ENCODE measurements around the gene RPS24.
"Not testable (repeated sequence)": the region's sequence is repeated elsewhere in the genome, so short reads cannot be mapped to it uniquely, and the experiment has no call there.

Gene RPS24

DNA sequence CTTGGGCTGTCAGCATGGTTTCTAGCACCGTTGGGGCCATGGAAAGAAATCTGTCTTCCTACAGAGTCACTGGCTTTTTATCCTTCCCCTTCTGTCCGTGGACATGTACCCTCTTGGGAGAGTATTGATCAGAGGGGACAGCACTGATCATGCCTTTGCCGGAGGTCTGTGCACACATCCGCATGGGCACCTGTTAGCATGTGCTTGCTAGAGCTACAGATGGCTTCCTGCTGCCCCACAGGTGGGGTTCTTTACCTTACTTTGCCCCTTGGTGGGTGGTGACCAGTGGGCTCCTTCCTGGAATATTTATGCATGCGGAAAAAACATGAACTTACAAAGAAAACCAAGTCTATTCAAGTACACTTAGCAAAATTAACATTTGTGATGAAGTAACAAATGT is 24.9 kb downstream of the RPS24 start:
- DNase-seq, result no peak

DNA sequence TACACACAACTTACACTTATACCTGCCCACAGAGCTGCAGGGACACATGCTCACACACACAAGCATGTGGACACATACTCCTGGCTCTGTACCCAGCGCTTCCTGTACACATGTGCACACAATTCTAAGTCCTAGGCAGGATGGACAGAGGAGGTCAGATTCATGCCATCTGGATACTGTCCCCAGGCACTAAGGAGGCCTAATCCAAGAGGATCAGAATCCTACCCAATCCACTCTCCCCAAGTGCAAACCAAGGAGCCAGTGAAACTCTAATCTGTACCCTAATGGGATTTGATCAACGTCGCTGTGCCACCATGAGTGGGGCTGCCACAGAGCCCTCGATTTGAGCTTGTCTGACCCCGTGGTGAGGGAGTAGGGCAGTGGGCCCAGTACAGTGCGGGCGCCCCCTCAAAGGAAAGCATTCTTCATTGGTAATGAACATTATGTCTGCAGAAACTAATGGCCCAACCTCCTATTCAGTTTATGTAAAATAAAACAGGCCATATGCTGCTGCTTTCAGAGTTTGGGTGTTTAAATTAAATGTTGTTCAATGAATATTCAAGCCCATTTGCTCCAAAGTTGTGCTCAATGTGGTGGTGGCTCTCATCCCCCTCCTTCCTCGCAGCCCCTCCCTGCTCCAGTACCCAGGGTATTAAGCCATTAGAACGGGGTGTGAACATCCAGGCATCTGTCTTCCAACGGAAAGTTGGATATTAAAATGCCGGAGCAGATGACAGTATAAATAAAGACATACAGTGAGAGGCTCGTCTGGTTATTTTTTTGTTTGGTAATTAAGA is 26.4 kb downstream of the RPS24 start:
- DNase-seq, result no peak

DNA sequence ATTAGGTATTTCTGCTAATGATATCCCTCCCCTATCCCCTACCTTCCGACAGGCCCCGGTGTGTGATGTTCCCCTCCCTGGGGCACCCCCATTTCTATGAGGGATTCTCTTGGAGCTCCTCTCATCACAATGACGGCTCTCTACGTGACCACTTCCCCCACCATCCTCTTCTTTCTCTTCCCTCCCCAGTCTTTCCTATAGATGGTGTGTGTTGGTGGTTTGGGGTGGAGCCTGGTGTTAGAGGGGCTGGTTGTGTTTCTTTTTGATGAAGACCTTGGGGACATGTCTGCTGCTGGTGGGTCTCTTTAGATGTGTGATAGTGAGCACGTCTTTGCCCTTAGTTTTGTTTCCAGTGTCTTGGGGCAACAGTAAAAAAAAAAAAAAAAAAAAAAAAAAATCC is 28.6 kb downstream of the RPS24 start:
- DNase-seq, result no peak

DNA sequence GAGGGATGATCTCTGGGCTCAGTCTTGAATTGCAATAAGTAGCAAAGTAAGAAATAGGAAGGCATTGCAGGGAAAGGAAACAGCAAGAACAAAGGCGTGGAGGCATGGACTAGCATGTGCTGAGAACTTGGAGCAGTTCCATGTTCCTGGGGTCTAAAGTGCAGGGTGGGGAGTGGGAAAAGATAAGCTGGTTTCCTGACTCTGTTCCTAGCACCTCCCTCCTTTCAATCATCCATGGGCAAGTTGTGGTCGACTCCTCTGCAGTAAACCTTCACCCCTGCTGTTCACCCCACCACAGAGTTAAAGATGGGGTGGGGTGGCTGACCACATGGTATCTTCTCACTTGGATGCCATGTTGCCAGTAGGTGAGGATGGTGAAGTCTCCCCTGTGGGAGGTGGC is 29.6 kb downstream of the RPS24 start:
- no peak for DNase-seq

DNA sequence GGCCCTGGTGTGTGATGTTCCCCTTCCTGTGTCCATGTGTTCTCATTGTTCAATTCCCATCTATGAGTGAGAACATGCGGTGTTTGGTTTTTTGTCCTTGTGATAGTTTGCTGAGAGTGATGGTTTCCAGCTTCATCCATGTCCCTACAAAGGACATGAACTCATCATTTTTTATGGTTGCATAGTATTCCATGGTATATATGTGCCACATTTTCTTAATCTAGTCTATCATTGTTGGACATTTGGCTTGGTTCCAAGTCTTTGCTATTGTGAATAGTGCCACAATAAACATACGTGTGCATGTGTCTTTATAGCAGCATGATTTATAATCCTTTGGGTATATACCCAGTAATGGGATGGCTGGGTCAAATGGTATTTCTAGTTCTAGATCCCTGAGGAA is 31.3 kb downstream of the RPS24 start:
- not testable (repeated sequence) for DNase-seq

DNA sequence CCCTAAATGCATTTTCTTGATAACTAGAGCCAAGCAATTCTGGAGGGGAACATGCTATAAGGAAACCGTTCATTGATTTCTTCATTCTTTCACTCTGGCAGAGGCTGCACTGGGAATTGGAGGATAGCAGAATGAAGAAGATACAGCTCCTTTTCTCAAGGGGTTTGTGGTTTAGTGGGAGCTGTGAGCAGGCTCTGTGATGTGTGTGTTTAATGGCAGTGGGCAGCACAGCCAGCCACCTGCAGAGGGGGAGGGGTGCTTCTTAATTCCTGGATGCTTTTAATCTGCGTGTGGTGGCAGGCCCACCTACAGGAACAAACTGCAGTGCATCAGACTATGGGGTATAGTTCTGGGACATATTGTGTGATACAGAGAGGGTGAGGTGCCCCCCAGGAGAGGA is 31.9 kb downstream of the RPS24 start:
- DNase-seq, result no peak

DNA sequence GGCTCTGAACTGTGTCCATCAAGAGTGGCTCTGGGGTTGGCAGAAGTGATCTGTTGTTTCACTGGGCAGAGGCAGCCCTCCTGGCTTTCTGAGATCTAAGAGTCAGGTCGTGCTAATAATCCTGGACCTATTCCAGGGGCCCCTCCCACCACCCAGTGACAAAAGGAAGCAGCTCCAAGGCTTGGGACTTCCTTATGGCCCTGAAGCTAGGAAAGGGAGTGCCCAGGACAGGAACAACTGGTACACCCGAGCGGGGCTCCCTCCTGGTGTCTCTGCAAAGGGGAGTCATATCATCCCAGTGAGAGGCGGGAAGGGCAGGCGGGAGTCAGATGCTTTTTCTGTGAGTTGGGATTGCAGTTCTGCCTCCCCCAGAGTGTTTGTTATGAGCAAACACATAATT is 32.3 kb downstream of the RPS24 start:
- DNase-seq, result no peak

DNA sequence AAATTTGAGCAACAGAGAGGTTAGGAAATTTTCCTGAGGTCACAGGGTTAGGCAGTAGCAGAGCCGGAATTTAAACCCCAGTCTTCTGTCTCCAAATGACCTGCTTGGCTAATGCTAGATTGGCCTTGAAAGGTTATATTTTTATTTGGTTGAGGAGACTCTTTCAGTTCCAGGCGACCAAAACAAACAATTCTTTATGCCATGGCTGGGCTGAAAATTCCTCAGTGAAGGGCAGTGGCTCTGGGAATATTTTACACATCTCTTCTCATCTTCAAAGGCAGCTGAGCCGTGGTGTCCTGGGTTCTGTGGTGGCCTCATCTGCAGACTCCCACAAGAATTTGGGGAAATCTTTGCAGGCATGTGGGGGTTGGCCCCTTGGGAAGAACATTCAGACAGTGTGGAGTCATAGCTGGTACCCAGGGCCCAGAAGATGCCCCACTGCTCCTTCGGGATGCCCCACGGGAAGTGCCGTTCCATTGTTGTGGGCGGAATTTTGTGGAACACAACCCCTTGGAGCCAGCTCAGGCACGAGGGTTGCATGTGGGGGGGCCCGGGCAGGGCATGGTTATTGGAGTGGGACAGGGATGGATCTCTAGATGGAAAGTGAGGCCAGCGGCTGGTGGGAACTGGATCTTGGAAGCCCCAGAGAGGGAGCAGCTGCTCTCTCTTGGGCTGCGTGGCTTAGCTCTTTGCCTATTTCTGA is 33.2 kb downstream of the RPS24 start:
- DNase-seq, result no peak

DNA sequence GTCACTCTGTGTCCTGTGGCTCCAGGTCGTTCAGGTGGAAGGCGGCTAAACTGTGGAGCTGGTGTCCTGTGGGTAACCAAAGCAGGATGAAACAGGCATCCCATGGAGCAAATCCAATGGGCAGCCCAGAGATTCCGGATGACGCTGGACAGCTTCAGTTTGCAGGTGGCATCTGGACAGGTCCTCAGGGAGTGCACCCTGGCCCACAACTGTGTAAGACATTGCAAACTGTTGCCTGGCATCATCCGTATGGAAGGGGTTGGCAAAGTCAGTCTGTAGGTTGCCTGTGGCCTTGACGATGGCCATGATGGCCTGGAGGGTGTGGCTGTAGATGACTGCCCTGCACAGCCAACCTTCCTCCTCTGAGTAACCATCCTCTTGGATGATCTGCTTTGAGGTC is 35.5 kb downstream of the RPS24 start:
- DNase-seq, result no peak

DNA sequence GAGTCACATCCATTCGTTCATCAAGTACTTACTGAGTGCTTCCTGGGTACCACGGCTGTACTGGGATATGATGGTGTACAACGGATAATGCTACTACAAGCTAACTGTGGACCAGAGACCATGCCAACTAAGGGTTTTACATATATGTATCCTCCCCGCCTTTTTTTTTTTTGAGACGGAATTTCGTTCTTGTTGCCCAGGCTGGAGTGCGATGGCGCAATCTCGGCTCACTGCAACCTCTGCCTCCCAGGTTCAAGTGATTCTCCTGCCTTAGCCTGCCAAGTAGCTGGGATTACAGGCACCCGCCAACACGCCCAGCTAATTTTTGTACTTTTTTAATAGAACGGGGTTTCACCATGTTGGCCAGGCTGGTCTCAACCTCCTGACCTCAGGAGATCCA is 36.4 kb downstream of the RPS24 start:
- not testable (repeated sequence) for DNase-seq

DNA sequence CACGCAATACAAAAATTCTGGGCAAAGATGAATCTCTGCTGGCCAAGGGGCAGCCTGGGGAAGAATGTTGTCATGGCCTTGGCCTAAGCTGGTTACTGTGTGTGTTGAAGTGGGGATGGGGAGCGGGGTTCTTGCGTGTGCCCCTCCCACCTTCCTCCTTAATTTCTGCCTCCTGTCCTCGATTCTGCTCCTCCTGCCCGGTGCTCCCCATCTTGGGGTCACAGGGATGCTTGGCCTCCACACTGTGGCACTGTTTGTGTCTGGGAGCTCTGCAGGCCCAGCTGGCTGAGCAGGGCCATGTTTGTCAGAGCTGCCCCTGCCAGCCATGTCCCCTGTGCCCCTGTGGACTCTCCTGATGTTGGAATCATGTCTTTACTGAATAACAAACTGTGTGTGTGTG is 37.1 kb downstream of the RPS24 start:
- DNase-seq, result no peak

DNA sequence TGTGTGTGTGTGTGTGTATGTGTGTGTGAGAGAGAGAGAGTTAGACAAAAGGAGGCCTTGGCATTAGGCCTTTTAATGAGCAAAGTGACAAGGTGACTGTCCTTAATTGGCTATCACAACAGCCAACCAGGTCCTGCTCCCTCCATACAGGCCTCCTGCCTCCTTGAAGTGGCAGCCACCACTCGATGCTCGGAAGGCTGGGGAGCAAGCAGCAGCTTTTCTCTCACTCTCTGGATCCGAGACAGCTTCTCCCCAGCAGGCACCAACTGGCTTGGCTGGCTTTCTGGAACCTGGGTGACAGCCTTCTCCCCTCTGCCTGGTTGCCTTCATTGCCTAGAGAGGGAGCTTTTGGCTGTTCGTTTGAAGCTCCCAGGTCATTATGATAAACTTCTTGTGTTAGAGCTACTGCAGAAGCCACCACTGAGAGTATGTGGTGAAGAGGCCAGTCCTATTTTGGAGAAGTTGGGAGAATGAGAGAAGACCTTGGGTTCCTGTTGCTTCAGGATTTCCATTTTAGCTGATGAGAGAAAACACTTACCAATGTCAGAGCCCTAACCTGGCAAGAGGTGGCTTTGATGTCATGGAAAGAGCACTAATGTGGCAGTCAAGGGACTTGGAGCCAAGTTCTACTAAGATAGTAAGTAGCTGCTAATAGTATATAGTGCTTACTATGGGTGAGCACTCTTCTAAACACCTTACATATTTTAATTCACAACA is 37.6 kb downstream of the RPS24 start:
- DNase-seq, result no peak

DNA sequence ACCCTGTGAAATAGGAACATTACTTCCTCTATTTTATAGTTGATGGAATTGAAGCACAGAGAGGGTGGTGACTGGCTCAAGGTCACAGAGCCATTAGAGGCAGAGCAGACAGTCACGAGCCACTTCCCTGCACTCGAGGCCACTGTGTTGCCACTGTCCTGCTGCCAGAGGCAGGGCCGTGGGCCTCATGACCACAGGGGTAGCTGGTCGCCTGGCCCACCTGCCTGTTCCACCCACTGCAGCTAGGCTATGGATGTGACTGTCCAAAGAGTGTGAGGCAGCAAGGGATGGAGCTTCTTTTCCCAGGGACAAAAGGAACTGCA is 38.2 kb downstream of the RPS24 start:
- no peak for DNase-seq

DNA sequence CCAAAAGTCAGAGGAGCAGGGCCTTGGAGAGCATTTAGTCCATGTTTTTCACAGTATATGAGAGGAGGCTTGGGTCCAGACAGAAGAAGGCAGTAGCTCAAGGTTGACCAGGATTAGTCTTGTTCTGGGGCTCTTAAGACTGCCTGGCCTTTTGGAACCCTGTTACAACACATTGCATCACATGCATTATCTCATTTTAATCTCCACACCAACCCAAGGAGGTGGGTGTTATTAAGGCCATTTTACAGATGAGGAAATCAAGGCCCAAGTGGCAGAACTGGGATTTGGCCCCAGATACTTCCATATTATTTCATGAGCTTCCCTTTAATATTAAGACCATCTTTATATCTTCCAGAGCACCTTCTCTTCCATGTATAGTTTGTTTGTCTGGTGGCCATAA is 38.8 kb downstream of the RPS24 start:
- DNase-seq, result no peak

DNA sequence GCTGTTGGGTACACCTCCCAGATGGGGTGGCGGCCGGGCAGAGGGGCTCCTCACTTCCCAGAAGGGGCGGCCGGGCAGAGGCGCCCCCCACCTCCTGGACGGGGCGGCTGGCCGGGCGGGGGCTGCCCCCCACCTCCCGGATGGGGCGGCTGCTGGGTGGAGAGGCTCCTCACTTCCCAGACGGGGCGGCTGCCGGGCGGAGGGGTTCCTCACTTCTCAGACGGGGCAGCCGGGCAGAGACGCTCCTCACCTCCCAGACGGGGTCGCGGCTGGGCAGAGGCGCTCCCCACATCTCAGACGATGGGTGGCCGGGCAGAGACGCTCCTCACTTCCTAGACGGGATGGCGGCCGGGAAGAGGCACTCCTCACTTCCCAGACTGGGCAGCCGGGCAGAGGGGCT is 42.1 kb downstream of the RPS24 start:
- DNase-seq, result not testable (repeated sequence)

DNA sequence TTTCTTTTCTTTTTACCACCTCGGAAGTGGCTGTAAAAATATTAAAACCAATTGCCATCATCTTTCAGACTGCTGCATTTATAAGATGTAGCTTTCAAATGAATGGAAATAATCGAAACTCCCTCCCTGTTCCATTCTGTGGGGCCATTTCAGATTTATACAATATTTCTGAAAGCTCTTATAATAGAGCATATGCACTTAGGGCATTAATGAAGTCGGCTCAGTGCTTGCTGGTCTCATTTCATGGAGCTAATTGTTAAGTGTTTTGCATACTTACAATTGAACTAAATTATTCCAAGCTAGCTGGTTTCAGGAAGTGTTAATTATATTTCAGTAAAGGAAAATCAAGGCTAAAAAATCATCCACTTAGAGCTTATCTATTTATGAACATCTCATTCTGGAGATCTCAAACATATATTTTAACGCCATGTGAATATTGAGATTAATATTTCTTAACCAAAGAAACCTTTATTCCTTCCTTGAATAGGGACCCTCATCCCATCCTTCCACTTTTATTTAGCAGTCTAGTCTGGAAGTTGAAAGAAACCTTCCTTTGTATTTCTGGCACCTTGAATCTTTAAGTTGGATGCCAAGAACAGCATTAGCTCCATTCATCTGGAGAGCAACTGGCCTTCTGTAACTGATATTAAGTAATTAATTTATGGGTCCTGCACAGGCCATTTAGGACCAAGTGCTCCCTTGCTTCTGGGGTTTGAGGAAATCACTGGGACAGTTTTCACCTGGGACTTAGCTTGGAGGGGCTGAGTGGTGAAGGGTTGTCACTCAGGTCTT is 45.1 kb downstream of the RPS24 start:
- no peak for DNase-seq

DNA sequence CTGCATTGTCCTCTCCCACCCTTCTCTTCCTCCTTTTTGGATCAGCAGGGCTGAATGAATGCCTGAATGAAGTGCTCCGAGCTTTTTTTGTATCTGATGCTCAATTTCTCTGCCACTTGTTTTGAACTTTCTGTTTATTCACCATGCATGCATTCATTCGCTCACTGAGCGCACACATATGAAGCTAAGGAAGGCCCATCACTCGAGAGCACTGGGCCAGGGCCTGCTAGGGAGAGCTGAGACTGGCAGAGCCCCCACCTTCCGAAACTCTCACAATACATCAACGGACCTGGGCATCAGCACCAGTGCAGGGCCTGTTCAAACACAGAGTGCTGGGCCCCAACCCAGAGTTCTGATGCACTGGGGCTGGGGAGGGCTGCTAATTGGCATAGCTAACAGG is 45.7 kb downstream of the RPS24 start:
- DNase-seq, result no peak

DNA sequence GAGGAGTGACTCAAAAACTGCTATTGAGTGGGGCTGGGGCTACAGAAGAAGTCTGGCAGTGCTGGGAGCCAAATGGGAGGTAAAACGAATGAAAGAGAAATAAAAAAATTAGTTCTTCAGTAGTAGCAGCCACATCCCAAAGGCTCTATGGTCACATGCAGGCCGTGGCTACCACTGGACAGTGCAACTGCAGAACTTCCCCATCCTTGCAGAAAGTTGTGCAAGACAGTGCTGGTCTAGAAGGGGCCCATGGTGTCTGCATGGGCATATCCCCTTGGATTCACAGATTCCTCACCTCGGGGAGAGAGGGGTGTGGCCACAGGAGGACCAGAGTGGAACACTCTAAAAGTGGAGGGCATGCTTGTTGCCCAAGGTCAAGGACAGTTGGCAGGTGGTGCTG is 47.6 kb downstream of the RPS24 start:
- no peak for DNase-seq

DNA sequence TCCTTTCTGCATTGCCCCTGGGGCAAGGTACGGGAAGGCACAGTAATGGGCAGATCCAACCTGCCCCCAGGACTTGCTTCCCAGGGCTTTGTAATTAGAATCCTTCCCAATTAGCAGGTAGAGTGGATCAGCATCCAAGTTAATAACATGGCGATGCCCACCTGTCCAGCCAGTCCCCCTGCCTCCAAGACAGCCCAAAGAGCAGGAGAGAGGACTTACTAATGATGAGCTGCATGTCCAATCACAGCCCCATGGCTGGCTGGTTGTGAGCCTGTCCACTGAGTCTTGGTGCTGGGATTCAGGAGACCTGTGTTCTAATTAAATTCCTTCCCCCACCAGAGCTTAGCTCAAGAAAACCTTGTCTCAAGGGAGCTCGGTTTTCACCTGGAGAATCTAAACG is 49.0 kb downstream of the RPS24 start:
- no peak for DNase-seq

Measured in activated CD4-positive, alpha-beta T cell treated with anti-CD3 and anti-CD28 coated beads for 4 hours (primary cell).